Skeletal muscle cell (primary cell): Measurements from ENCODE around the gene MYO3A.

Source experiments
- DNase-seq: peaks from one replicate; pipeline ENCODE4 v3.0.0-alpha.2; 2010; ENCODE audit warnings: low read depth
- H3K4me3 ChIP-seq: 2 replicates; pipeline ENCODE4 v1.5.1; 2011; ENCODE audit warnings: low read depth, mild to moderate bottlenecking, control low read depth, low read length, moderate library complexity

Gene MYO3A

DNA sequence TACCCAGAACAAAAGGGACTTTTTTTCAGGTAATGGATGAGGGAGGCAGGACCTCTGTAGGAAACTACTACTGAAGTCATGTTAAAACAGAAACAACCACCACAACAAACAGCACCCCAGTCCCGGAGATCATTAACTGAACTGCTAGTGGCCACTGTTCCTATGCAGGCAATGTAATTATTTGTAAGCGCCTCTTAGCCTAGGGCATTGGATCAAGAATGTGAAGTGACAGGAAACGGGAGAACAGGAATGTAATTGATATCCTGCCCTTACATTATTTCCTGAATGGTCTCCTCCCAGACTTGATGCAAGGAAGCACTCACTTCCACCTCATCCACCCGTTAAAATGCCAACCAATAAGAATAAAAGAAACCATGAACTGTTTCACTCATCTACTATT is 265.8 kb downstream of the MYO3A start:
- H3K4me3 ChIP-seq, result no peak overlapping the region
- no peak for DNase-seq

- H3K4me3 ChIP-seq, result no peak overlapping the region
- no peak for DNase-seq
These were observed 271.2 kb downstream of the MYO3A start for GRCh38 chr10:26205223-26205622.

DNA sequence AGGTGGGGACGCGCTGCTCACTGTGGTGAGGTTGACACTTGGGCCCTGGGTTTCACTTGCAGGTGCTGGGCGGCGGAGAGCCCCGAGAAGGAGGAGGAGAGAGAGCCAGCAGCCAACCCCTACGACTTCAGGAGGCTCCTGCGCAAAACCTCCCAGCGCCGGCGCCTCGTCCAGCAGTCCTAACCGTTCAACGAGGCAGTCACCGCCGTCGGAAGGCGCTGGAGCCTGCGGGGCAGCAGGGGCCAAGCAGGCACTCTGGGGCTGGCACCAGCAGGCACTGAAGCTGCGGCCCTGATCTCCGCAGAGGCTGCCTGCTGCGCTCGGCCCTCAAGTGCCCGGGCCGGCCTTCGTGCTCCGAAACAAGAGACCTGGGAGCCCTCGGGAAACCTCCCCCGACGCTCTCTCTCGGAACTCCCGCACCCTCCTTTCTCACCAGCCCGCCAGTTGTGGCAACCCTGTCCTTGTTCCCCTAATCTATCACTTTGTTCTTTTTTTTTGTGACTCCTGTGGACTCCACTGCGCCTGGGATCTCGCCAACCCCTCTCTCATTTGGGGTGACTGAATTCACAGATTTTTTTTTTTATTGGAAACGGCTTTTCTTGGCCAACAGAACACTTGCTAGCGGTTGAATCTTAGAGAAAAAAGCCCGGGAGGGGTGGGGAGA is 277.9 kb downstream of the MYO3A start:
- H3K4me3 ChIP-seq, result no peak overlapping the region
- no peak for DNase-seq

DNA sequence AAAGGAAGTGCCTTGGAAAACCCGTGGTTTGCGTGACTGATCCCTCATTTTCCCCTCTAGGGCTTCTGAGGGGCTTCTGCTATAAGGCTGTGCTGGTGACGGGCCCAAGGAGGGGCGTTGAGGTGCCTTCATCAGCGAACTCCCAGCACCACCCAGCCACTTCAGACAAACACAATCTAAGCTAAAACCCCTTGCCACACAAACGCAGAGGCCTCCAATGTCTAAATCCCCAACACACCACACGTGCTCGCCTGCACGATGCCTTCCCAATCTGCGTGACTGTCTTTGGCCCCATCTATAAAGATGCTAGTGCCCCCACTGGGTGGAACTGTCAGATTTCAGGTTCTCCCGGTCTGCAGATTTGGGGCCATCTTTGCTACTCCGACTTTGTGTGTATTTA is 278.5 kb downstream of the MYO3A start:
- no peak overlapping the region for H3K4me3 ChIP-seq
- no peak for DNase-seq

GRCh38 chr10:26213157-26213800 is 279.2 kb downstream of the MYO3A start:
- H3K4me3 ChIP-seq, result no peak overlapping the region
- no peak for DNase-seq

- H3K4me3 ChIP-seq, result no peak overlapping the region
- DNase-seq, result no peak
These were observed 280.0 kb downstream of the MYO3A start for GRCh38 chr10:26214004-26214403.

- DNase-seq, result no peak
- no peak overlapping the region for H3K4me3 ChIP-seq
These were observed 280.7 kb downstream of the MYO3A start for GRCh38 chr10:26214551-26215395.

DNA sequence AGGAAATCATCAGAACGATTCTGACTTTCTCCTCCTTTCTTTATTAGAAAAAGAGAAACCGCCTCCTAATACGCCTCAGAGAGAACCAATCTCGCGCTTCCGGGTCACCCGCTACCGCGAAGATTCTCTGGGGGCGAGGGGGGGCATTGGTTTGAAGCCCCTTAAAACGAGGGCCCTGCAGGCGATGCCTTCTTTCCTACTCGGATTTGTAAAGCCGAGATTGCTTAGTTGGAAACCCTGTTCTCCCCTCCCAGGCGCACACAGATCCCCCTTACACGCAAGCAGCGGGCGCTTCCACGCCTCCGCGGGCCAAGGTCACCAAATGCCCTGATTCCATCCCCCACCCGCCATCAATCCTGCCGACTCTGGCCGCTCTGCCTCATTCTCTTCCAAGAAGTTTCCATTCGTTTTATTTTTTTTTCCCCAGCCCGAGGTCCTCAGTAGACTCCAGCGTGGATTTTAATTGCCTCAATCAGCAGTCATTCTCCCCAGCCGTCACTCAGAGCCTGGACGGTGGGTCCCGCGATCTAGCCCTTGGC is 281.4 kb downstream of the MYO3A start:
- no peak for DNase-seq
- H3K4me3 ChIP-seq, result no peak overlapping the region

GRCh38 chr10:26215935-26216584 is 282.0 kb downstream of the MYO3A start:
- H3K4me3 ChIP-seq, result no peak overlapping the region
- DNase-seq, result no peak

DNA sequence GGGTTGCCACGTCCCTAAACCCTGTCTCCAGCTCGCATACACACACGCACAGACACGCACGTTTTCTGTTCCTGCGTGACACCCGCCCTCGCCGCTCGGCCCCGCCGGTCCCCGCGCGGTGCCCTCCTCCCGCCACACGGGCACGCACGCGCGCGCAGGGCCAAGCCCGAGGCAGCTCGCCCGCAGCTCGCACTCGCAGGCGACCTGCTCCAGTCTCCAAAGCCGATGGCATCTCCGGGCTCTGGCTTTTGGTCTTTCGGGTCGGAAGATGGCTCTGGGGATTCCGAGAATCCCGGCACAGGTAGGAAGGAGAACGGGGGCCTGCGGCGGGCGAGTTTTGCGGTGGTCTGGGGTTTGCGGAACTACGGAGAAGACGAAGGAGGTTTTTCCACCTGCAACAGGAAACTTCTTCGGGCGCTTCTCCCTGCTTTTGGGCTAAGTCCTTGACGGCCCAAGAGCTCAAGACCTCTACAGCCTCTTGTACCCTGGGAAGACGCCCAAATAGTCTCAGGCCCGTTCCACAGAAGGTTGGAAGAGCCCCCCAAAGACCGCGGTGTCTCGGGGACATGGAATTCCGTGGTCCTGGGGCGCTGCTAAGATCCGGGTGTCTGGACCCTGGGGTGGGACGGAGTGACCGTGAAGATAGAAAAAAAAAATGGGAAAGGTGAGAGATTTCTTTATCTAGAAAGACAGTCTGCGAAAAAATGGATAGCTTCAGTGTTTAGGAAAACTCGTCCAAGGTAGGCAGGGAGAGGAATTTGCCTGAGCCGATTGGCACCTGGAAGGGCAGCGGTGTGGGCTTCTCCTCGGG is 282.8 kb downstream of the MYO3A start, which contains the start of gene GAD2:
GAD2 (plus strand) TSS at position 190 of the 811 bp plus-strand sequence; CDS start at position 226, 36 bp downstream.
- no peak within 1 kb of the TSS for H3K4me3 ChIP-seq
- no peak for DNase-seq

- H3K4me3 ChIP-seq, result no peak overlapping the region
- DNase-seq, result no peak
These were observed 283.5 kb downstream of the MYO3A start for GRCh38 chr10:26217396-26218086.

DNA sequence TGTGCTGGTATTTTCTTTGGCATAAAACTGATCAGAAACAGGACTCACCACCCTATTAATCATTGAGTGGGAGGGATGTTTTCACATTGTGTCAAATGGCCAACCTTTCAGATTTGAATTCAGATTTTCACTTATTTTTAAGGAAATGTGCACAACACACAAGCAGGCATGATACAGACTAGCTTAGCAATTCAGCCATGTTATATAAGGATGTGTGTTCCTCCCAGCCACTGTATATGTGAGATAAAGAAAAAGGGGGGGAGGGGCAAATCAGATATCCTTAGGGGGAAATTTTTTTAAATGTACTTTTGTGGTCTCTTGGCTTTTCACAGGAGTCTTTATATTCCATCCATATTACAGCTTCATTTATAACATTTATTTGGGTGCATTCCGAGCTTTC is 285.6 kb downstream of the MYO3A start:
- no peak overlapping the region for H3K4me3 ChIP-seq
- DNase-seq, result no peak

GRCh38 chr10:26220901-26221300 is 286.9 kb downstream of the MYO3A start:
- DNase-seq, result no peak
- H3K4me3 ChIP-seq, result no peak overlapping the region

- H3K4me3 ChIP-seq, result no peak overlapping the region
These were observed 287.5 kb downstream of the MYO3A start for GRCh38 chr10:26221541-26221940.

DNA sequence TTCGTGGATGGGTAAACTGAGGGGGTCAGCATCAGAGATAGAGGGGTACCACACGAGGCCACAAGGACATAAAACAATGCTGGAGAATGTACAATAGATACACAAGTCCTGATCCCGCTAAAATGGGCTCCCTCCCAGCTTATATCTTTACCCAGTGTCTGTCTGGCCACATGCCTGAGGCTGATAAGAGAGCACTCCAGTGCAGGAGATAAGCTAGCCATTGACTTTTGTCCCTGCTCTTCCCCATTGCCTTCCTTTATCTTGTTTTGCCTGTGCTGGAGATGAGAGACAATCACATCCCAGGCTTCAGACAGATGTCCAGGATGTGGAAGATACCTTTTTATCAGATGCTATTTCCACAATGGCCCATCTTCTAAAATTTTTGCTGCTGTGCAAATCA is 288.5 kb downstream of the MYO3A start:
- H3K4me3 ChIP-seq, result no peak overlapping the region
- no peak for DNase-seq

More at GRCh38 chr10:26221541-26221940, 287.5 kb downstream of the MYO3A start:
- DNase-seq, result no peak

- DNase-seq, result no peak
- H3K4me3 ChIP-seq, result no peak overlapping the region
These were observed 291.3 kb downstream of the MYO3A start for GRCh38 chr10:26225322-26225721.

DNA sequence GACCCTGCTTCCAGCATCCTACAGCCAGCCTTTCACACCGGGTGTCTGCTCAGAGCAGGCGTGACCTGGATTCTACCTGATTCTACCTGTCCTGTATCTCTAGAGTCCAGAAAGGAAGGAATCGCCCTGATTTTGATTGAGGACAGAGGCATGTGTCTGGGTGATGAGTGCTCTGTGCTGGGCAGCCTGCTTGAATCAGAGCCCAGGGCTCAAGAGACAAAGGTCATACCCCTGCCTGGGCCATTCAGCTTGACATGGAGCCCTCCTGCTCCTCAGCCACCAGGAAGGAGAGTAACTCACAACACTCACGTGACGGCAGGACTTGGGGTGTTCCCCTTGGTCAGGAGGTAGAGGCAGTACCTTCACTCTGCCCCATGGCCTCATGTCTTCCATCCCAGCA is 293.8 kb downstream of the MYO3A start:
- DNase-seq, result no peak
- no peak overlapping the region for H3K4me3 ChIP-seq

DNA sequence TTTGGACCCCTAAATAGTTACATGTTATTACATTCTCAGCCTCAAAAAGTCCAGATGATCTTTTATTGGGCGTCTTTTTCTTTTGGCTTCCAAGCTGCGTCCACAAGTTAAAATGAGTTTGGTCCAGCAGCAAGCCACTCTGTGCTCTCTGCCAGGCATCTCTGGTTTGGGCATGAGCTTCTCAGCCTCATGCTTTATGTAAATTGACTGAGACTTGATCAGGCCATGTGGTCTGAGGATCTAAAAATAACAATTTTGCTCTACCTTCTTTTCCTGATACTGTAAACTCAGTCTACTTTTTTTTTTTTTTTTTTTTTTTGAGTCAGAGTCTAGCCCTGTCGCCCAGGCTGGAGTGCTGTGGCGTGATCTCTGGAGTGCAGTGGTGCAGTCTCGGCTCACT is 298.1 kb downstream of the MYO3A start:
- no peak for DNase-seq
- no peak overlapping the region for H3K4me3 ChIP-seq
